ENCODE results near the gene LRRIQ1.
A peak's percentile ranks its signal among the peaks of the same experiment; 100 is the strongest.
"Not testable (repeated sequence)": the region's sequence is repeated elsewhere in the genome, so short reads cannot be mapped to it uniquely, and the experiment has no call there.

The LRRIQ1 gene, protein sequence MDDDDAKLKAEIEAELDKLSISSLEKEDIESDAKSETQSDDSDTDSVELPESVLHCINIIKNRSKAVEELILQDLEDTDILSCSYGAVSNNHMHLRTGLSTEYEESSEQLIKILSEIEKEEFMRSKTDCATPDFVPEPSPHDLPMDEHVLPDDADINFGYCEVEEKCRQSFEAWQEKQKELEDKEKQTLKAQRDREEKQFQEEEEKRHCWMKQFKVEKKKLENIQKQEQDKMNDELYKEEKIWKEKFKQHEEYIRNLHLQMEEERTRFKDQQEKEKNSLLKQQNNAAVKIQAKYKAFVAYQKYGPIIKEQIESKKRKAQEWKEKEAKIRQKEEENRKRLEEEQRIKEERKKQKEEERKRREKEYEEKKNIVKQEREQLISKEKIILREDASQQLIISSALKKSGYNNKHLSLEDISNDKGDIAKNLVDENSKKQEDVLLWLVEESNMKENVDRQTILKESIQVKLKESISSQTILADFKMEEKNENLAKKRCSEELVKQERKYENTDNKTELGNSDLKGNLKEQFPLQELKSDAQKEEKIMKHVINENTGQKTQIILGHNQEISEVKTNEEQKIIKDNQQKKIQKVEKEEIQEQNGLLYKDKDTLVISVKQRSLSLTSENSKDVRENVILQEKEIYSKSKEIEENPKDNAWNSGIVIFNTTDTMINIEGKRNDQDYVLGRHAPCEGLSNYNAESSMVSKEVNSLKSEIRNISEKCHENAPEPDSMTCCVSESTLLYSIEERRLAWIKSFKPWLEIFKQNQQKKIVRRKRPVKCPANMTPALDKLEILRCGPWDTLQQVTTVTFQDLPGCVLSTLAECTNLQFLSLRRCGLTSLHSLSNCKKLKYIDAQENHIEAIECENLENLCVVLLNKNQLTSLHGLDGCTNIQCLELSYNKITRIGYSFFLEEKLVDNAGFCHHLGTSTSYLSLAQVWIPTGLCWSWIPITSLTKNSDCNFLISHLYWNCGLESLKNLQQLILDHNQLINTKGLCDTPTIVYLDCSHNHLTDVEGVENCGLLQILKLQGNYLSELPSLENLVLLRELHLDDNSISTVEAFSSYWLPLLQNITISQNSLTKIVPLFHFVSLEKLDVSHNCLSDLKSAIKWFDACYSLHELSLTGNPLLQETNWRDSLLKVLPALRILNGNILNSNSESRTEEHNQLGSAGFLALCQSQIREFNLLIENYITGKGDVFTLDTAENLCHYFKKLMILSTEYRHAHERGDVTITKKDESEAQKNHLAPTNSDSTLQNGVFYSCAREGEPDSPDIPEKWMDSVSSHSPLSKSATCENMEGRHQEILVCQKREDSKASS (N-terminal part only)

DNA sequence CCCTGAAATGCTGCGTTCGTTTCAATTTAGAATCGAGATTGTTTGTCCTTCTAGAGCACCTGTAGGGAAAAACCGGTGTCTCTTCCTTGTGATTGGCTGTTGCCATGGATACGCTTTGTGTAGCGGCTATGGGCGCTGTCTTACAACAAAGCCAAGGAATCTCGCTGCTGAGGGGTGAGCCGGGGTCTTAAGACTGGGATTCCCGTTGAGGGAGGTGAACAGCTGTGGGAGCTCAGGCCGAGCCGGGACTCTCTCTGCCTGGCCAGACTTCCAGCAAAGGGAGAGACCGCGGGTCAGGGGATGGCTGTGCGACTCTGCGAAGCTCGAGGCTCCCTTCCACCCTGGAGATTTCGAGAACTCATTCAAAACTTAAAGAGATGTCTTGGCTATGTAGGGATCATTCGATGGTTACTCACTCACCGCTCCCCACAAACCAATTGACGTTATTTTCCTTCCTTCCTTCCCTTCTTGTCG, at the start of gene LRRIQ1, which contains the start of gene TSPAN19:
Gene LRRIQ1, plus strand, starts transcription at position 118 of the 474 bp plus-strand sequence. CDS start 1,826 bp downstream, outside the sequence.
Gene TSPAN19, minus strand, starts transcription at position 44 of the 474 bp plus-strand sequence. CDS start 6,331 bp downstream, outside the sequence.
- no peak within 1 kb of the TSS for H3K27ac ChIP-seq
- H3K4me2 ChIP-seq: peak within 1 kb of the TSS; percentile 61
- no peaks in the 10 kb centered on the region for H3K36me3 ChIP-seq
- peak within 1 kb of the TSS; percentile 66 for H3K4me3 ChIP-seq
- H3K9me3 ChIP-seq: no peaks in the 10 kb centered on the region
- H3K4me1 ChIP-seq: 0 out of 2 replicates have a peak, but pooled peaks cover 8% of the 10 kb centered on the region
- TF ChIP-seq Cebpa-rat (IDR thresholded peaks at IDR 0.05): no peak
- H3K27me3 ChIP-seq: no peaks in the 10 kb centered on the region
- no peaks in the 10 kb centered on the region for H4K20me1 ChIP-seq
- no peak within 1 kb of the TSS for H3K9ac ChIP-seq

DNA sequence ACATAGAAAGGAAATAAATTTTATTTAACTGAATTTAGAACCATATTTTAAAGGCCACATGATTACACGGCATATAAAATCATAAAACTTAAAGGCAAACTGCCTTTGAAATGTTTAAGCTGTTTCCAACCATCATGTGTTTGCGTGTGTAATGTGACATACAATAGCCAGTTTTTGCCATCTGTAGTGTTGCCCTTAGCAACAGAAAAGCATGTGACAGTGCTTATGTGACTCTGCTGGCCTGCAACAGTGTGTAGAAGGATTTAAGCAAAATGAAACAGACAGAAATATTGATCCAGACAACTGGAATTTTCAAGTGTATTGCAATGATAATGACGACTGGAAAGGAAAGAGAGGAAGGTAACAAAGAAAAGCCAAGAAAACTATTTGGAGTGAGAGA, 49.6 kb upstream of the LRRIQ1 start:
- H3K36me3 ChIP-seq: no peaks in the 10 kb centered on the region
- no peaks in the 10 kb centered on the region for H3K4me1 ChIP-seq
- no peaks in the 10 kb centered on the region for H3K9me3 ChIP-seq
- no peak overlapping the region for H3K4me3 ChIP-seq
- H3K9ac ChIP-seq: no peak overlapping the region
- TF ChIP-seq Cebpa-rat (IDR thresholded peaks at IDR 0.05): no peak
- no peak overlapping the region for H3K27ac ChIP-seq
- no peaks in the 10 kb centered on the region for H3K27me3 ChIP-seq
- H3K4me2 ChIP-seq: no peak overlapping the region
- no peaks in the 10 kb centered on the region for H4K20me1 ChIP-seq

DNA sequence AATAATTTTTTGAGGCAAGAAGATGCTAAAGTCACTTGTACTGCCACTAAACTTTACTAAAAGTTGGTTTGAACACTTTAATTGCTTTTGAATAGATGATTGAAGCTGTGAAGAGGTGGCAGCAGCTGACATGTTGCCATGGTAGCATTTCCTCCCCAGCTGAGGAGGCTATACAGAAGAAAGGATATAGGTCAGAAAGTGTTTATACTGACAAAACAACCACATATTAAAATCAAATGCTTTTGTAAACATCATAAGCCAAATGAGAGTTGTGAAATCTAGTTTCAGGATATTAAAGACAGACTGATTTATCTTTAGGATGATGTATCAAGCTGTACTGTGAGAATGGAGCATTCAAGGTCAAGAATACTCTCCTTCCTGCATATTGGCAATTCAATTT, 41.7 kb upstream of the LRRIQ1 start:
- Histone ChIP-seq H3K27me3 (no peaks in the 10 kb centered on the region), H3K9me3 (no peaks in the 10 kb centered on the region), H3K27ac (no peak overlapping the region), H4K20me1 (no peaks in the 10 kb centered on the region), H3K4me3 (no peak overlapping the region), H3K4me2 (no peak overlapping the region), H3K4me1 (peaks cover 11% of the 10 kb centered on the region), H3K9ac (no peak overlapping the region), H3K36me3 (no peaks in the 10 kb centered on the region)
- TF ChIP-seq Cebpa-rat (IDR thresholded peaks at IDR 0.05): no peak

DNA sequence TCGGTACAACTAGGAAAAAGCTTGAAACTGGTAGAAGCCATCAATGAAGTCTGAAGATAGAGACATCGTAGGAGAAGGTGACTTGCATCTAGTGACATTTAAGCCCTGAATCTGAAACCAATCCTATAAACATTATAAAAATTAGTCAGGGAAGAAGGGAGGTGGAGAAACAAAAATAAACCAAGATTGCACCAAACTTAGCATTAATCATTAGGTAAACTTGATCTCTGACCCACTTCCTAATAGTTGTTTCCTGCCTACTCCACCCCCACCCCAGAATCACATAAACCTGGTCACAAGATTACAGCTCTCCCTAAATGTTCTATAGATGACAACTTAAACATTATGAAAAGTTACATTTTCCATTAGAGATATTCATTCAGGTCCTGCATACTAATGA, 40.5 kb upstream of the LRRIQ1 start:
- no peaks in the 10 kb centered on the region for H3K27me3 ChIP-seq
- H4K20me1 ChIP-seq: no peaks in the 10 kb centered on the region
- no peak overlapping the region for H3K4me3 ChIP-seq
- no peak overlapping the region for H3K27ac ChIP-seq
- TF ChIP-seq Cebpa-rat (IDR thresholded peaks at IDR 0.05): no peak
- no peak overlapping the region for H3K4me2 ChIP-seq
- H3K9ac ChIP-seq: no peak overlapping the region
- no peaks in the 10 kb centered on the region for H3K9me3 ChIP-seq
- H3K36me3 ChIP-seq: no peaks in the 10 kb centered on the region
- H3K4me1 ChIP-seq: peaks cover 11% of the 10 kb centered on the region

DNA sequence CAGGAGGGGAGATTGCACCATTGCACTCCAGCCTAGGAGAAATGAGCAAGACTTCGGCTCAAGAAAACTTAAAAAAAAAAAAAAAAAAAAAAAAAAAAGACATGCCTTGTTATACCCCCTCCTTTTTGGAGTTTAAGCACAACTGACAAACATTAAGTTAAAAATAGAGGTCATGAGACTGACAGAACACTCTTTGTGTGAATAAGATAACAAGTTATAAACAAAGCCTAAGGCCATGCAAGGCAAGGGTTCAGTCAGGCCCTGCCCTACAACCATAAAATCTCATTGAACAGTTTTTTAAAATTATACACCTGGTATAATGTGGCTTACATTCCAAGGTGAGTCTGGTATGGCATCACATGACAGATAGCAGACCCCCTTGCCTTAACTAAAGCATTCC, 39.4 kb upstream of the LRRIQ1 start:
- Histone ChIP-seq H3K27me3 (no peaks in the 10 kb centered on the region), H3K9me3 (no peaks in the 10 kb centered on the region), H3K36me3 (no peaks in the 10 kb centered on the region), H3K27ac (no peak overlapping the region), H3K4me2 (no peak overlapping the region), H3K9ac (no peak overlapping the region), H4K20me1 (no peaks in the 10 kb centered on the region), H3K4me1 (peaks cover 11% of the 10 kb centered on the region), H3K4me3 (no peak overlapping the region)
- no peak for TF ChIP-seq Cebpa-rat (IDR thresholded peaks at IDR 0.05)

DNA sequence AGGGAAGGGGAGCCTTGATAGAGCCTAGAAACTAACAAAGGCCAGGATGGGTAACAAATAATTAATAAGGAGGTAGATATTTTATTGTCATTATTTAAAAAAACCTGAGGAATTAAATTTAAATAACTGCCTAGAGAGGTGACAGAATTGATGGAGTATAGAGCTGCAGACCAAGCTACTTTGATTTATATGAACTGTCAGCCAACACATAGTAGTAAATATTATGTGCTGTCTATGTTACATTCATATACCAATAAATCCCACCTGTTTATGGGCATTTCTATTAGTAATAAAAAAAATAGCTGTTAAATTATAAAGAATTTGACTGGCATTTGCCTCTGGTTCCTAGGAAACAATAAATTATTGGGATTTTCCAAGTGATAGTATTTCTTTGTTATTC, 37.8 kb upstream of the LRRIQ1 start:
- Histone ChIP-seq H3K9me3 (no peaks in the 10 kb centered on the region), H3K4me3 (no peak overlapping the region), H3K27me3 (no peaks in the 10 kb centered on the region), H4K20me1 (no peaks in the 10 kb centered on the region), H3K4me1 (peaks cover 11% of the 10 kb centered on the region), H3K4me2 (no peak overlapping the region), H3K27ac (no peak overlapping the region), H3K36me3 (no peaks in the 10 kb centered on the region), H3K9ac (no peak overlapping the region)
- no peak for TF ChIP-seq Cebpa-rat (IDR thresholded peaks at IDR 0.05)

DNA sequence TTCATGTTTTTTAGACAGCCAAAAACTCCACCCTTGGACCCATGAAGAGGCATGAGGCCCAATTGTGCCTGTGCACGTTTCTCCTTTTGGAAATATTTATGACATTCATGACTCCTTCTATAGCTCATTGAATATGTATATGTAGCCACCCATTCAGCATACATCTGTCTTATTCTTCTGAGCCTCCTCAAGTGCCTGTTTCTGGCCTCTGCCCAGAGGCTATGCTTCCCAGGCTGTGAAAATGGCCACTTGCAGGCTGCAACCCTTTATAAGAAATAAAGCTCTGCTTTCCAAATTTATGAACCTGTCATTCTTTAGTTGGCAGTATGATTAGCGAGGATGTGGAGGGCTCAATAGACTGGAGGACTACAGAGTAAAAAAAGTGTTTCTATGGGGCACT, 35.4 kb upstream of the LRRIQ1 start:
- TF ChIP-seq Cebpa-rat (IDR thresholded peaks at IDR 0.05): no peak
- no peaks in the 10 kb centered on the region for H4K20me1 ChIP-seq
- no peaks in the 10 kb centered on the region for H3K36me3 ChIP-seq
- no peaks in the 10 kb centered on the region for H3K9me3 ChIP-seq
- no peaks in the 10 kb centered on the region for H3K27me3 ChIP-seq
- no peak overlapping the region for H3K4me3 ChIP-seq
- no peak overlapping the region for H3K9ac ChIP-seq
- no peak overlapping the region for H3K4me2 ChIP-seq
- no peaks in the 10 kb centered on the region for H3K4me1 ChIP-seq
- no peak overlapping the region for H3K27ac ChIP-seq

DNA sequence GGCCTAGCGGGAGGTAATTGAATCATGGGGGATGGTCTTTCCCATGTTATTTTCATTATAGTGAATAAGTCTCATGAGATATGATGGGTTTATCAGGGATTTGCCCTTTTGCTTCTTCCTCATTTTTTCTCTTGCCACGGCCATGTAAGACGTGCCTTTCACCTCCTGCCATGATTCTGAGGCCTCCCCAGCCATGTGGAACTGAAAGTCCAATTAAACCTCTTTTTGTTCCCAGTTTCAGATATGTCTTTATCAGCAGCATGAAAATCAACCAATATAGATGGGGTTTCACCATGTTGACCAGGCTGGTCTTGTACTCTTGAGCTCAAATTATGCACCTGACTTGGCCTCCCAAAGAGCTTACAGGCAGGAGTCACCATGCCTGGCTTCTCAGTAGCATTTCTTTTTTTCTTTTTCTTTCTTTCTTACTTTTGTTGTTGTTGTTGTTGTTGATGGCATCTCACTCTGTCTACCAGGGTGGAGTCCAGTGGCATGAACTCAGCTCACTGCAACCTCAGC, 33.3 kb upstream of the LRRIQ1 start:
- no peak overlapping the region for H3K27ac ChIP-seq
- H3K4me1 ChIP-seq: no peaks in the 10 kb centered on the region
- H3K9ac ChIP-seq: no peak overlapping the region
- no peaks in the 10 kb centered on the region for H4K20me1 ChIP-seq
- H3K36me3 ChIP-seq: no peaks in the 10 kb centered on the region
- no peaks in the 10 kb centered on the region for H3K9me3 ChIP-seq
- H3K4me3 ChIP-seq: no peak overlapping the region
- H3K4me2 ChIP-seq: no peak overlapping the region
- TF ChIP-seq Cebpa-rat (IDR thresholded peaks at IDR 0.05): no peak
- no peaks in the 10 kb centered on the region for H3K27me3 ChIP-seq

DNA sequence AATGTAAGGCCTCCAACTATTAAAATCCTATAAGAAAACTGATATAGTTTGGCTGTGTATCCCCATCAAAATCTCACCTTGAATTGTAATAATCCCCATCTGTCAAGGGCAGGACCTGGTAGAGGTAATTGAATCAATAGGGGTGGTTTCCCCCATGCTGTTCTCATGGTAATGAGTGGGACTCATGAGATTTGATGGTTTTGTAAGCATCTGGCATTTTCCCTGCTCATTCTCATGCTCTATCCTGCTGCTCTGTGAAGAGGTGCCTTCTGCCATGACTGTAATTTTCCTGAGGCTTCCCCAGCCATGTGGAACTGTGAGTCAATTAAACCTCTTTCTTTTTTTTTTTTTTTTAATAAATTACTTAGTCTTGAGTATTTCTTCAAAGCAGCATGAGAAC, 31.9 kb upstream of the LRRIQ1 start:
- Histone ChIP-seq H3K4me3 (no peak overlapping the region), H3K4me2 (no peak overlapping the region), H4K20me1 (no peaks in the 10 kb centered on the region), H3K36me3 (no peaks in the 10 kb centered on the region), H3K4me1 (no peaks in the 10 kb centered on the region), H3K9me3 (no peaks in the 10 kb centered on the region), H3K9ac (no peak overlapping the region), H3K27ac (no peak overlapping the region), H3K27me3 (no peaks in the 10 kb centered on the region)
- TF ChIP-seq Cebpa-rat (IDR thresholded peaks at IDR 0.05): no peak

DNA sequence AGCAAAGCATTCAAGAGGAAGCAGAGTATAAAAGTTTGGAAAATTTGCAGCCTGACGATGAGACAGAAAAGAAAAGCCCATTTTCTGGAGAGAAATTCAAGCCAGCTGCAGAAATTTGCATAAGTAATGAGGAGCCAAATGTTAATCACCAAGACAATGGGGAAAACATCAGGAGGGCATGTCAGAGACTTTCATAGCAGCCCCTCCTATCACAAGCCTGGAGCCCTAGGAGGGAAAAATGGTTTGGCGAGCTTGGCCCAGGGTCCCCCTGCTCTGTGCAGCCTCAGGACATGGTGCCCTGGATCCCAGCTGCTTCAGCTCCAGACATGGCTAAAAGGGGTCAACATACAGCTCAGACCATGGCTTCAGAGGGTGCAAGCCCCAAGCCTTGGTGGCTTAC, 31.1 kb upstream of the LRRIQ1 start:
- H4K20me1 ChIP-seq, H3K27ac ChIP-seq, H3K4me2 ChIP-seq: not testable (repeated sequence)

More for the DNA sequence above, 31.1 kb upstream of the LRRIQ1 start:
- H3K4me1 ChIP-seq, H3K36me3 ChIP-seq, H3K4me3 ChIP-seq, H3K9me3 ChIP-seq, H3K9ac ChIP-seq, H3K27me3 ChIP-seq: not testable (repeated sequence)
